DOHH2 (cell line): Measurements from ENCODE around the gene ACER3.

Experiments used
- H3F3A ChIP-seq: fragments of 200-600 bp; sonication (generic), shearing (Covaris generic); 2 replicates; pipeline ENCODE4 v1.6.0; 2016; ENCODE audit warnings: antibody characterized with exemption, mild to moderate bottlenecking; ENCODE audit not compliant: control insufficient read depth, insufficient read depth
- H3K27ac ChIP-seq: fragments of 200-600 bp; sonication (generic); 2 replicates; pipeline ENCODE4 v1.5.1; 2014; ENCODE audit warnings: low read depth, mild to moderate bottlenecking, low read length, moderate library complexity
- H3K27me3 ChIP-seq: fragments of 200-600 bp; sonication (generic); 2 replicates; pipeline ENCODE4 v1.6.1; 2014; ENCODE audit warnings: mild to moderate bottlenecking, low read length, mixed read lengths; ENCODE audit not compliant: control insufficient read depth
- H3K36me3 ChIP-seq: fragments of 200-600 bp; sonication (generic); 2 replicates; pipeline ENCODE4 v1.6.1; 2014; ENCODE audit warnings: mild to moderate bottlenecking, low read length, moderate library complexity, mixed read lengths; ENCODE audit not compliant: control insufficient read depth
- H3K4me1 ChIP-seq: fragments of 200-600 bp; sonication (generic); 2 replicates; pipeline ENCODE4 v1.6.1; 2014; ENCODE audit warnings: mild to moderate bottlenecking, low read length, mixed read lengths; ENCODE audit not compliant: control insufficient read depth
- H3K4me2 ChIP-seq: fragments of 200-600 bp; sonication (generic); 2 replicates; pipeline ENCODE4 v1.6.0; 2014; ENCODE audit warnings: mild to moderate bottlenecking, low read length, moderate library complexity
- H3K4me3 ChIP-seq: fragments of 200-600 bp; sonication (generic); 2 replicates; pipeline ENCODE4 v1.5.1; 2014; ENCODE audit warnings: mild to moderate bottlenecking, low read length, mixed read lengths
- H3K79me2 ChIP-seq: fragments of 200-600 bp; sonication (generic); 2 replicates; pipeline ENCODE4 v1.6.1; 2014; ENCODE audit warnings: mild to moderate bottlenecking, low read length, mixed read lengths; ENCODE audit not compliant: control insufficient read depth
- H3K9me2 ChIP-seq: fragments of 200-600 bp; sonication (generic); replicated peaks from 2 replicates; pipeline ENCODE4 v1.6.1; 2014; ENCODE audit warnings: mild to moderate bottlenecking, low read length, mixed read lengths; ENCODE audit not compliant: control insufficient read depth
- H3K9me3 ChIP-seq: fragments of 200-600 bp; sonication (generic); 2 replicates; pipeline ENCODE4 v1.6.1; 2014; ENCODE audit warnings: antibody characterized with exemption, low read length, mixed read lengths; ENCODE audit not compliant: control insufficient read depth, insufficient read depth
- H4K20me1 ChIP-seq: fragments of 200-600 bp; sonication (generic); 2 replicates; pipeline ENCODE4 v1.6.0; 2014; ENCODE audit warnings: low read depth, mild to moderate bottlenecking, antibody characterized with exemption, low read length, moderate library complexity; ENCODE audit not compliant: control insufficient read depth, insufficient read depth
- CTCF ChIP-seq: fragments of 200-600 bp; sonication (generic); IDR thresholded peaks from one replicate; pipeline ENCODE4 v1.5.1; 2014; ENCODE audit warnings: antibody characterized with exemption, mild to moderate bottlenecking, low read depth, low read length; ENCODE audit not compliant: poor library complexity, severe bottlenecking
- EZH2phosphoT487 ChIP-seq: fragments of 200-600 bp; sonication (generic); IDR thresholded peaks from 2 replicates; pipeline ENCODE4 v1.6.1; 2017; ENCODE audit warnings: borderline replicate concordance, mild to moderate bottlenecking, antibody characterized with exemption, low read length, moderate library complexity, mixed read lengths

The ACER3 gene

GRCh38 chr11:77071077-77071476 is 210.4 kb downstream of the ACER3 start:
- no peak overlapping the region for H3K4me3 ChIP-seq
- H3K4me1 ChIP-seq = peaks cover 6% of the 10 kb centered on the region
- H3K4me2 ChIP-seq = no peak overlapping the region
- H3K27ac ChIP-seq = no peak overlapping the region
- no peaks in the 10 kb centered on the region for H4K20me1 ChIP-seq
- H3K27me3 ChIP-seq = peaks cover 16% of the 10 kb centered on the region; the same call in 1 of the 2 replicates
- TF ChIP-seq CTCF (no peak), EZH2phosphoT487 (no peak)
- no peaks in the 10 kb centered on the region for H3K9me3 ChIP-seq
- H3F3A ChIP-seq = no peaks in the 10 kb centered on the region
- H3K9me2 ChIP-seq = no peaks in the 10 kb centered on the region
- no peaks in the 10 kb centered on the region for H3K79me2 ChIP-seq
- no peaks in the 10 kb centered on the region for H3K36me3 ChIP-seq

- Histone ChIP-seq H3K36me3 (no peaks in the 10 kb centered on the region), H3K9me3 (no peaks in the 10 kb centered on the region), H3K27ac (no peak overlapping the region), H3F3A (no peaks in the 10 kb centered on the region), H3K9me2 (no peaks in the 10 kb centered on the region), H3K79me2 (no peaks in the 10 kb centered on the region), H3K4me3 (no peak overlapping the region), H3K27me3 (peaks cover 13% of the 10 kb centered on the region; the same call in 1 of the 2 replicates), H3K4me2 (no peak overlapping the region), H4K20me1 (no peaks in the 10 kb centered on the region), H3K4me1 (peaks cover 4% of the 10 kb centered on the region; the same call in 1 of the 2 replicates)
- TF ChIP-seq CTCF (no peak), EZH2phosphoT487 (no peak)
Observed at GRCh38 chr11:77071671-77072605, 211.2 kb downstream of the ACER3 start.

- no peaks in the 10 kb centered on the region for H3K79me2 ChIP-seq
- no peak overlapping the region for H3K27ac ChIP-seq
Observed at GRCh38 chr11:77072851-77073327, 212.2 kb downstream of the ACER3 start.

More at GRCh38 chr11:77072851-77073327, 212.2 kb downstream of the ACER3 start:
- H3K27me3 ChIP-seq = peaks cover 10% of the 10 kb centered on the region; the same call in 1 of the 2 replicates
- no peak overlapping the region for H3K4me3 ChIP-seq
- H3K4me2 ChIP-seq = no peak overlapping the region
- H3F3A ChIP-seq = no peaks in the 10 kb centered on the region
- H4K20me1 ChIP-seq = no peaks in the 10 kb centered on the region
- TF ChIP-seq CTCF (no peak), EZH2phosphoT487 (no peak)
- H3K36me3 ChIP-seq = no peaks in the 10 kb centered on the region
- H3K4me1 ChIP-seq = no peaks in the 10 kb centered on the region
- no peaks in the 10 kb centered on the region for H3K9me2 ChIP-seq
- H3K9me3 ChIP-seq = no peaks in the 10 kb centered on the region
